ENCODE data around the gene MAPK7.
A peak's percentile ranks its signal among the peaks of the same experiment; 100 is the strongest.

MAPK7 gene

GRCh38 chr17:19364699-19365498 lies 13.4 kb upstream of the MAPK7 start:
- no peak for DNase-seq

GRCh38 chr17:19365499-19365817 lies 12.8 kb upstream of the MAPK7 start:
- DNase-seq = no peak

GRCh38 chr17:19365833-19366636 lies 12.3 kb upstream of the MAPK7 start:
- DNase-seq = no peak

- no peak for DNase-seq
These were observed 11.7 kb upstream of the MAPK7 start for GRCh38 chr17:19366637-19366972.

- DNase-seq = peak; percentile 32 to 43
These were observed 10.1 kb upstream of the MAPK7 start for GRCh38 chr17:19368229-19368628.

GRCh38 chr17:19369107-19369778 lies 9.1 kb upstream of the MAPK7 start:
- no peak for DNase-seq

- DNase-seq = peak; percentile 36 to 79
These were observed 8.3 kb upstream of the MAPK7 start for GRCh38 chr17:19369846-19370492.

- DNase-seq = peak; percentile 78 to 81
These were observed 7.8 kb upstream of the MAPK7 start for GRCh38 chr17:19370493-19370960.

GRCh38 chr17:19371259-19372010 lies 6.9 kb upstream of the MAPK7 start:
- DNase-seq = peak; percentile 41 to 42

GRCh38 chr17:19372011-19372370 lies 6.3 kb upstream of the MAPK7 start:
- DNase-seq = no peak

- DNase-seq = no peak
These were observed 5.9 kb upstream of the MAPK7 start for GRCh38 chr17:19372439-19372838.

GRCh38 chr17:19372866-19373504 lies 5.3 kb upstream of the MAPK7 start:
- DNase-seq = peak; percentile 44 to 55

- no peak for DNase-seq
These were observed 4.2 kb upstream of the MAPK7 start for GRCh38 chr17:19374136-19374535.

GRCh38 chr17:19375732-19376131 lies 2.6 kb upstream of the MAPK7 start:
- no peak for DNase-seq

- no peak for DNase-seq
These were observed 1.5 kb upstream of the MAPK7 start for GRCh38 chr17:19376811-19377210.

GRCh38 chr17:19377602-19378415 lies 489 bp upstream of the MAPK7 start:
- peak; percentile 99 for DNase-seq

- no peak for DNase-seq
These were observed 1.2 kb downstream of the MAPK7 start for GRCh38 chr17:19379361-19380065.

GRCh38 chr17:19380481-19381301 lies 2.4 kb downstream of the MAPK7 start:
- DNase-seq = no peak

- no peak for DNase-seq
These were observed 3.1 kb downstream of the MAPK7 start for GRCh38 chr17:19381361-19381740.
